Hepatocyte (in vitro differentiated cells): ENCODE measurements around the gene PADI4. TPM values are rescaled to one million over a fixed set of nuclear protein-coding genes. Genes with fewer than 3 reads are reported as not detected.

Source experiments
- DNase-seq: peaks from one replicate; pipeline ENCODE4 v3.0.0-alpha.2; 2016; ENCODE audit warnings: low spot score
- H2AFZ ChIP-seq: fragments of 200-600 bp; sonication (generic); 2 replicates; pipeline ENCODE4 v1.6.0; 2016; ENCODE audit warnings: antibody characterized with exemption, mild to moderate bottlenecking
- H3K27ac ChIP-seq: fragments of 200-600 bp; sonication (generic); 2 replicates; pipeline ENCODE4 v1.5.1; 2016; ENCODE audit warnings: mild to moderate bottlenecking
- H3K27me3 ChIP-seq: fragments of 200-600 bp; sonication (generic); 2 replicates; pipeline ENCODE4 v1.6.1; 2016
- H3K36me3 ChIP-seq: fragments of 200-600 bp; sonication (generic); replicated peaks from 2 replicates; pipeline ENCODE4 v1.5.1; 2016; ENCODE audit warnings: low read depth; ENCODE audit not compliant: insufficient read depth
- H3K4me1 ChIP-seq: fragments of 200-600 bp; sonication (generic); 2 replicates; pipeline ENCODE4 v1.5.1; 2016; ENCODE audit warnings: mild to moderate bottlenecking, moderate library complexity; ENCODE audit not compliant: insufficient read depth
- H3K4me2 ChIP-seq: fragments of 200-600 bp; sonication (generic); 2 replicates; pipeline ENCODE4 v1.6.0; 2016
- H3K4me3 ChIP-seq: fragments of 200-600 bp; sonication (generic); 2 replicates; pipeline ENCODE4 v1.5.1; 2016; ENCODE audit warnings: mild to moderate bottlenecking
- H3K79me2 ChIP-seq: fragments of 200-600 bp; sonication (generic); 2 replicates; pipeline ENCODE4 v1.6.0; 2017; ENCODE audit warnings: mild to moderate bottlenecking
- H3K9me2 ChIP-seq: fragments of 200-600 bp; sonication (generic); replicated peaks from 2 replicates; pipeline ENCODE4 v1.6.0; 2017; ENCODE audit warnings: mild to moderate bottlenecking; ENCODE audit not compliant: insufficient read depth
- H3K9me3 ChIP-seq: fragments of 200-600 bp; sonication (generic); 2 replicates; pipeline ENCODE4 v1.5.1; 2016; ENCODE audit warnings: low read depth, mild to moderate bottlenecking
- H4K20me1 ChIP-seq: fragments of 200-600 bp; sonication (generic); 2 replicates; pipeline ENCODE4 v1.6.0; 2016; ENCODE audit warnings: mild to moderate bottlenecking; ENCODE audit not compliant: insufficient read depth, poor library complexity, severe bottlenecking
- CTCF ChIP-seq: fragments of 200-600 bp; sonication (generic); IDR thresholded peaks from 2 replicates; pipeline ENCODE4 v1.5.1; 2016; ENCODE audit warnings: antibody characterized with exemption, mild to moderate bottlenecking; ENCODE audit not compliant: poor library complexity
- EZH2 ChIP-seq: fragments of 200-600 bp; sonication (generic); IDR thresholded peaks from 2 replicates; pipeline ENCODE4 v1.6.1; 2016; ENCODE audit warnings: antibody characterized with exemption, mild to moderate bottlenecking, borderline replicate concordance
- EZH2phosphoT487 ChIP-seq: fragments of 200-600 bp; sonication (generic); IDR thresholded peaks from one replicate; pipeline ENCODE4 v1.6.1; 2018; ENCODE audit warnings: antibody characterized with exemption, mild to moderate bottlenecking, low read depth, moderate library complexity; ENCODE audit not compliant: unreplicated experiment, severe bottlenecking
- WGBS: methylation state at CpG from one replicate; pipeline ENCODE4 v1.1.6; 2016; ENCODE audit warnings: low lambda C conversion rate; ENCODE audit errors: missing lambda C conversion rate; 5-methylcytosine and 5-hydroxymethylcytosine counted together
- polyA plus RNA-seq: library from polyadenylated mRNA; unstranded; fragments of >200 nt; fragmentation: Nextera tagmentation; extraction: Ambion mirVana; gene quantifications from 2 replicates; pipeline ENCODE4 v1.2.1, GENCODE V29; 2016
- total RNA-seq: library from RNA; depleted of rRNA; stranded (reverse); fragments of >200 nt; gene quantifications from 2 replicates; pipeline ENCODE4 v1.2.3, GENCODE V29; 2014

PADI4 gene
- total and polyA plus RNA-seq, 2 experiments from 2014 or later, result not detected

DNA sequence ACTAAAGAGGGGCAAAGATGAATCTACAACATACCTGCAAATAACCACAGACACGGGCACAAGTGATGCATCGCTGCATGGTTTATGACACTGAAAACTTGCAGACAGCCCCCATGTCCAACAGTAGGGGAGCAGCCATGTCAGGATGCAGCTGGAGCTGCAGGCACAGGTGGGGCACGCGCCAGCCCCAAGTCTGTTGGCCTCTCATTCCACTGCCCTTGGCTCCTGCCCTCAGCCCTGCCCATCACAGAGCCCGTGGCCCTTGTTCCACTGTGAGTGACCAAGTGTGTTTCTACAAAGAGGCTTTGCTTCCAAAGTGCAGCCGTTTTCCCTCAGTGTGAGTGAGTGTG is 3.2 kb upstream of the PADI4 start:
- TF ChIP-seq CTCF (no peak), EZH2 (no peak), EZH2phosphoT487 (no peak)
- H3K27me3 ChIP-seq, result no peaks in the 10 kb centered on the region
- no peak overlapping the region for H2AFZ ChIP-seq
- no peaks in the 10 kb centered on the region for H3K9me2 ChIP-seq
- H3K4me2 ChIP-seq, result no peak overlapping the region
- DNase-seq, result no peak
- H4K20me1 ChIP-seq, result no peaks in the 10 kb centered on the region
- H3K9me3 ChIP-seq, result no peaks in the 10 kb centered on the region
- no peak overlapping the region for H3K4me3 ChIP-seq
- no peaks in the 10 kb centered on the region for H3K36me3 ChIP-seq
- no peaks in the 10 kb centered on the region for H3K79me2 ChIP-seq
- no peaks in the 10 kb centered on the region for H3K4me1 ChIP-seq
- H3K27ac ChIP-seq, result no peak overlapping the region
- 73% methylated on average over 6 of the region's 6 CpGs for WGBS

DNA sequence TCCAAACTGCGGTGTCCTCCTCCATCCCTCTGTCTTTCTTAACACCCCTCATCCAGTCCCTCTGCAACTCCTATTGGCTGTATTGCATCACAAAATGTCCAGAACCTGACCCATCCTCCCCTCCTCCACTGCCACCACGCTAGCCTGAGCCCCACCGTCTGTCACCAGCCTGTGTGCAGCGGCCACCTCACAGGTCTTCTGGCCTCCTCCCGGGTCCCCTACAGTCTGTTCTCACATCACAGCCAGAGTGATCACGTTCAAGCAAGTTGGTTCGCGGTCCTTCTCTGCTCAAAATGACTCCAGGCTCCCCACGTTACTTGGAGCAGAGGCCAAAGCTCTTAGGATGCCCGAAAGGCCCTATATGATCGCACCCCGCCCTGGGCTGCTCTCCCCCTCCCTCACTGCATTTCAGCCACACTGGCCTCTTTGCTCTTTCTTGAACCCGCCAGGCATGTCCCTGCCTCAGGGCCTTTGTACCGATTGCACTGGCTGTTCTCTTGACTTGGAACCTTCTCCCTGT is 2.4 kb upstream of the PADI4 start:
- Histone ChIP-seq H3K9me2 (no peaks in the 10 kb centered on the region), H3K27me3 (no peaks in the 10 kb centered on the region), H3K9me3 (no peaks in the 10 kb centered on the region), H3K4me3 (no peak overlapping the region), H3K36me3 (no peaks in the 10 kb centered on the region), H3K79me2 (no peaks in the 10 kb centered on the region), H3K27ac (no peak overlapping the region), H2AFZ (no peak overlapping the region), H3K4me1 (no peaks in the 10 kb centered on the region), H3K4me2 (no peak overlapping the region), H4K20me1 (no peaks in the 10 kb centered on the region)
- no peak for DNase-seq
- TF ChIP-seq EZH2phosphoT487 (no peak), EZH2 (no peak), CTCF (no peak)
- WGBS, result 73% methylated on average over 14 of the region's 14 CpGs

- Histone ChIP-seq H2AFZ (no peak overlapping the region), H3K4me3 (no peak overlapping the region), H3K9me2 (no peaks in the 10 kb centered on the region), H3K27me3 (no peaks in the 10 kb centered on the region), H3K4me1 (no peaks in the 10 kb centered on the region), H3K4me2 (no peak overlapping the region), H3K9me3 (no peaks in the 10 kb centered on the region), H3K79me2 (no peaks in the 10 kb centered on the region), H4K20me1 (no peaks in the 10 kb centered on the region), H3K27ac (no peak overlapping the region), H3K36me3 (no peaks in the 10 kb centered on the region)
- no peak for DNase-seq
- TF ChIP-seq EZH2 (no peak), EZH2phosphoT487 (no peak), CTCF (no peak)
- 78% methylated on average over 6 of the region's 6 CpGs for WGBS
Observed at GRCh38 chr1:17306407-17306806, 1.6 kb upstream of the PADI4 start.

- WGBS, result 48% methylated on average over 6 of the region's 6 CpGs
- no peak overlapping the region for H3K27ac ChIP-seq
Observed at GRCh38 chr1:17306921-17307320, 1.1 kb upstream of the PADI4 start.

More at GRCh38 chr1:17306921-17307320, 1.1 kb upstream of the PADI4 start:
- no peaks in the 10 kb centered on the region for H3K79me2 ChIP-seq
- no peaks in the 10 kb centered on the region for H3K4me1 ChIP-seq
- no peaks in the 10 kb centered on the region for H3K27me3 ChIP-seq
- no peak overlapping the region for H3K4me3 ChIP-seq
- no peak overlapping the region for H3K4me2 ChIP-seq
- TF ChIP-seq CTCF, result no peak
- no peak for TF ChIP-seq EZH2
- no peaks in the 10 kb centered on the region for H3K9me2 ChIP-seq
- no peak overlapping the region for H2AFZ ChIP-seq
- H3K9me3 ChIP-seq, result no peaks in the 10 kb centered on the region
- H3K36me3 ChIP-seq, result no peaks in the 10 kb centered on the region
- H4K20me1 ChIP-seq, result no peaks in the 10 kb centered on the region
- DNase-seq, result no peak
